Stimulated activated effector memory CD8-positive, alpha-beta T cell treated with anti-CD3 and anti-CD28 coated beads, Interleukin-12 subunit alpha, Interleukin-12 subunit beta, amount 100 ng/mL, for 72 hours (primary cell): ENCODE data around the gene ALKBH4.
A peak's percentile ranks its signal among the peaks of the same experiment; 100 is the strongest.

Source experiments
- ATAC-seq: fragments of 150-1000 bp; cut with Tn5 transposase; 2 replicates; pipeline ENCODE4 v1.10.0; 2021
- DNase-seq, 2 donors: peaks; one replicate each; pipeline ENCODE4 v3.0.0; 2021 to 2022; ENCODE audit warnings: low spot score in 2 of 2
- H3K27ac Mint-ChIP-seq: one replicate; pipeline ENCODE4 v1.8.0; 2022; ENCODE audit warnings: mild to moderate bottlenecking, mixed read lengths
- H3K36me3 Mint-ChIP-seq: one replicate; pipeline ENCODE4 v1.8.0; 2022; ENCODE audit warnings: mild to moderate bottlenecking, mixed read lengths
- H3K4me1 Mint-ChIP-seq: one replicate; pipeline ENCODE4 v1.8.0; 2022; ENCODE audit warnings: mixed read lengths
- H3K4me3 Mint-ChIP-seq: one replicate; pipeline ENCODE4 v1.8.0; 2022; ENCODE audit warnings: mild to moderate bottlenecking, mixed read lengths
- H3K9me3 Mint-ChIP-seq: one replicate; pipeline ENCODE4 v1.8.0; 2022; ENCODE audit warnings: mixed read lengths

The ALKBH4 gene

GRCh38 chr7:102427019-102427405, 37.7 kb downstream of the ALKBH4 start:
- DNase-seq (no peak), ATAC-seq (no peak)
- Mint-ChIP-seq H3K36me3 (peaks cover 65% of the 10 kb centered on the region), H3K4me1 (peaks cover 66% of the 10 kb centered on the region), H3K9me3 (no peaks in the 10 kb centered on the region), H3K4me3 (peak overlapping the region; percentile 87), H3K27ac (peak overlapping the region; percentile 100)

DNA sequence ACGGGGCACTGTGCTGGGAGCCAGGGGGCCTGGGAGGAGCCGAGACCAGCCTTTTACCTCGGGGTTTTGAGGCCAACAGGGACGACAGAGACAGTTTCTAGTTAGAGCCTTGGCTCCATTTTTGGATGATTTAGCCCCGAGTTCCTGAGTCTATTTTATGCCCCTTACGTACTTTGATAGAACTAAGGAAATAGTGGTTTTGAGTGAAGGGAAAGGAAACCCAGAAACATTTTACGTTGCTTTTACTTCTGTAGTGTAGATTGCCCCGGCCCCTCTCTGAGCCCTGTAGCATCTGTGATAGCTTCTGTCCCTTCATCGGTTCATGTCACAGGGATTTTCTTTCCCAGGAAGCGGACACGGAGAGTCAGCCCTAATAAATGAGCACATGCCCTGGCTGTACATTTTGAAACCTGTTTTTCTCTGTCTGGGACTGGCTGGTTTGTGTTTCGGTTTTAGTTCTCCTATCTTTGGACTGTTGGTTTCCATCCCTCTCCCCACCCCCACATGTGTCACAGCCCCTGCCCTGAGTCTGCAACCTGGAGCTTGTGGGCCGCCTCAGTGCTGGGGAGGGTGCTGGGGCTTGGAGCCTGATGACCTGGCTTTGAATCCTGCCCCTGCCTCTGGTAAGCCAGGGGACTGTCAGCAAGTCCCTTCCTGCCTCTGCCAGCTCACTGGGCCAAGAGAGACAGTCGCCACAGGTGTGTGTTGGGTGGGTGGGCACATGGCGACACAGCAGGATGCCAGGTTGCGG, 38.2 kb downstream of the ALKBH4 start:
- no peaks in the 10 kb centered on the region for H3K9me3 Mint-ChIP-seq
- DNase-seq (peak; percentile 37 to 82), ATAC-seq (peak; percentile 78)
- peak overlapping the region; percentile 87 for H3K4me3 Mint-ChIP-seq
- peaks cover 65% of the 10 kb centered on the region for H3K36me3 Mint-ChIP-seq
- H3K27ac Mint-ChIP-seq: peak overlapping the region; percentile 100
- H3K4me1 Mint-ChIP-seq: peaks cover 60% of the 10 kb centered on the region

- H3K4me1 Mint-ChIP-seq: peaks cover 60% of the 10 kb centered on the region
- peak overlapping the region; percentile 87 for H3K4me3 Mint-ChIP-seq
- peak overlapping the region; percentile 100 for H3K27ac Mint-ChIP-seq
- DNase-seq: peak; percentile 60 to 89
- H3K9me3 Mint-ChIP-seq: no peaks in the 10 kb centered on the region
- ATAC-seq: peak; percentile 92
- peaks cover 71% of the 10 kb centered on the region for H3K36me3 Mint-ChIP-seq
These were observed 38.9 kb downstream of the ALKBH4 start for GRCh38 chr7:102425639-102426267.

GRCh38 chr7:102424787-102425218, 39.9 kb downstream of the ALKBH4 start:
- Mint-ChIP-seq H3K27ac (peak overlapping the region; percentile 100), H3K36me3 (peaks cover 81% of the 10 kb centered on the region), H3K4me3 (peak overlapping the region; percentile 87), H3K9me3 (no peaks in the 10 kb centered on the region), H3K4me1 (peaks cover 59% of the 10 kb centered on the region)
- DNase-seq: no peak
- no peak for ATAC-seq

DNA sequence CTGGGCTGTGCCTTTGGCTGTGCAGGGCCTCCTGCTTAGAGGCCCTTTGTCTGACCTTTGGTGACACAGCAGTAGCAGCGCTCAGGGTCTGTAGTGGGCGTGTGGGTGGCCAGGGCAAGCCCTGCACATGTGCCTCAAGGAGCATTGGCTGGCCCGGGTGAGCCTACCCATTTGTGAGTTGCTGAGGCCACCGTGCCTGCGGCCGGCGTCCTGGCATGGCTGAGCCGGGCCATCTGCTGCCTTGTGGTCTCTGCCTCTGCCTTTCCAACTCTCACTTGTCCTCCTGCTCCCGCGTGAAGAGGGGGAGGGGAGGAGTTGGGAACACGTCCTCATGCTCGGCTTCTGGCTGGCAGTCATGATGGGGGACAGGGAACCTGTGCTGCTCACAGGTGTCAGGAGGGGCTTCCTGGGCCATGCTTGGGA, 40.5 kb downstream of the ALKBH4 start:
- no peak for ATAC-seq
- peaks cover 83% of the 10 kb centered on the region for H3K36me3 Mint-ChIP-seq
- no peak for DNase-seq
- H3K9me3 Mint-ChIP-seq: no peaks in the 10 kb centered on the region
- peak overlapping the region; percentile 100 for H3K27ac Mint-ChIP-seq
- H3K4me1 Mint-ChIP-seq: peaks cover 53% of the 10 kb centered on the region
- peak overlapping the region; percentile 87 for H3K4me3 Mint-ChIP-seq

GRCh38 chr7:102421706-102422240, 42.9 kb downstream of the ALKBH4 start:
- Mint-ChIP-seq H3K9me3 (no peaks in the 10 kb centered on the region), H3K36me3 (peaks cover 92% of the 10 kb centered on the region), H3K27ac (no peak overlapping the region)

DNA sequence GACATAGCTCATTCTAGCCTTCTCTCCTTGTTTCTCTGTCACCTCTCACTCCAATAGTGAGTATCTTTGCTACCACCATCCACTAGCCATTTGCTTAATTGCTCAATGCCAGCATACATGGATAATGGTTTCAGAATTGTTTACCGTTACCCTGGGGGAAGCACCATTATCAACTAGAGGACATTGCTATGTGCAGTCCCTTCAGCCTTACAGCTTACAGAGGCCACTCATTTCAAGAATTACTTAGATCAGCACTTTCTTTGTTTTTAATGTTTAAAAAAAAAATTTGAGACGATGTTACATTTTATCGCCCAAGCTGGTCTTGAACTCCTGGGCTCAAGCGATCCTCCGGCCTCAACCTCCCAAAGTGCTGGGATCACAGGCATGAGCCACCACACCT, 46.1 kb downstream of the ALKBH4 start:
- Mint-ChIP-seq H3K36me3 (peaks cover 86% of the 10 kb centered on the region), H3K27ac (peak overlapping the region; percentile 94), H3K4me3 (no peak overlapping the region), H3K9me3 (no peaks in the 10 kb centered on the region), H3K4me1 (peaks cover 50% of the 10 kb centered on the region)
- peak; percentile 3 for ATAC-seq
- no peak for DNase-seq

More at GRCh38 chr7:102421706-102422240, 42.9 kb downstream of the ALKBH4 start:
- Mint-ChIP-seq H3K4me3 (no peak overlapping the region), H3K4me1 (peaks cover 61% of the 10 kb centered on the region)
- ATAC-seq: no peak
- DNase-seq: no peak

DNA sequence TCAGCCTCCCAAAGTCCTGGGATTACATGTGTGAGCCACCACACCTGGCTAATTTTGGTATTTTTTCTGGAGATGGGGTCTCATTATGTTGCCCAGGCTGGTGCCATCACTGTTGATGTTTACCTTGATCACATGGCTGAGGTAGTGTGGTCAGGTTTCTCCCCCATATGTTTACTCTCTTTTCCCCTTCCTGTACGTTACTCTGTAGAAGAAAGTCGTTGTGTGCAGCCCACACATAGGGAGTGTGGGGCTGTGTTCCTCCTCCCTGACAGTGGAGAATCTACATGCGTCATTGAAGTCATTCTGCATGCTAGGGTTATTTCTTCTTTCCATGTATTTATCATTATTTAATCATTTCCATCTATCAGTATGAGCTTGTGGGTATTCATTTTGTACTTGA, 47.6 kb downstream of the ALKBH4 start:
- ATAC-seq (peak; percentile 48), DNase-seq (no peak)
- H3K4me3 Mint-ChIP-seq: peak overlapping the region; percentile 69
- H3K27ac Mint-ChIP-seq: peak overlapping the region; percentile 94
- H3K36me3 Mint-ChIP-seq: peaks cover 92% of the 10 kb centered on the region
- H3K4me1 Mint-ChIP-seq: peaks cover 50% of the 10 kb centered on the region
- H3K9me3 Mint-ChIP-seq: no peaks in the 10 kb centered on the region

DNA sequence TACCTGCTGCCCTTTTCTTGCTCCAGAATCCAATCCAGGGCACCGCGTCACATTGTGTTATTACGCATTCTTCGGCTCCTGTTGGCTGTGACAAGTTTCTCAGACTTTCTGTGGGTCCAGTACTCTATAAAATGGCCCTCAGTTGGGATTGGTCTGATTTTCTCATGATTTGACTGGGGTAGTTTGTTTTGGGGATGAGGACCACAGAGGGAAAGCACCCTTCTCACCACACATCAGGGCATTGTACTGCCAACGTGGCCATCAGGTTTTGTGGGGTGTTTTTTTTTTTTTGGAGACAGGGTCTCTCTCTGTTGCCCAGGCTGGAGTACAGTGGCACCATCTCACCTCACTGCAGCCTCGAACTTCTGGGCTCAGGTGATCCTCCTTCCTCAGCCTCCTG, 48.3 kb downstream of the ALKBH4 start:
- no peak for DNase-seq
- peak overlapping the region; percentile 69 for H3K4me3 Mint-ChIP-seq

DNA sequence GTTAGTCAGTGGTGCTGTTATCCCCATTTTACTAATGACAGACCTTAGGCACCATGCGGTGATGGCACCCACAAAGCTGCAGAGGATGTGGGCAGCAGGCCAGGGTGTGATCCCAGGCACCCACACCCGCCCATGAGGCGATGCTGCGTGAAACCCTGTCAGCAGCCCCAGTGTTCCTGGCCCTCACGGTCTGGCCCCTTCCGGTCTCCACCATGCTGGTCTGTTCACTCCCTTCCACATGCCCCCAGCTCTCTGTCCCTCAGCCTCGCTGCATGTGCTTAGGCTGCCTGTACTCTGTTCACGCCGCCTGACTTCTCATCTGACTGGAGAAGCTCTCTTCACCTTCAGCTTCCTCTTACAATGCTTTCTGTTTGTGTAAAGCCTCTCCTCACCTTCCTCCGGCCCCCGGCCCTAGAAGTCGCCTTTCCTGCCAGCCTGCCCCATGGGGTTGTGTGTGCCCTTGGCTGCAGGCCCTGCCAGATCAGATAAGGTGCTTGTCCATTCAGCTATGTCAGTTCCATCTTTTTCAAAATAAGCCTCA, 48.9 kb downstream of the ALKBH4 start:
- DNase-seq (peak; percentile 53 to 88), ATAC-seq (peak; percentile 95)
- Mint-ChIP-seq H3K4me3 (peak overlapping the region; percentile 69), H3K27ac (peak overlapping the region; percentile 94), H3K9me3 (no peaks in the 10 kb centered on the region), H3K36me3 (peaks cover 92% of the 10 kb centered on the region), H3K4me1 (peaks cover 45% of the 10 kb centered on the region)

More for the DNA sequence above, 48.3 kb downstream of the ALKBH4 start:
- Mint-ChIP-seq H3K9me3 (no peaks in the 10 kb centered on the region), H3K36me3 (peaks cover 92% of the 10 kb centered on the region), H3K4me1 (peaks cover 50% of the 10 kb centered on the region), H3K27ac (peak overlapping the region; percentile 94)
- ATAC-seq: no peak

- peaks cover 46% of the 10 kb centered on the region for H3K4me1 Mint-ChIP-seq
- peaks cover 3% of the 10 kb centered on the region for H3K9me3 Mint-ChIP-seq
- H3K27ac Mint-ChIP-seq: no peak overlapping the region
- no peak for ATAC-seq
- no peak for DNase-seq
- H3K4me3 Mint-ChIP-seq: no peak overlapping the region
- H3K36me3 Mint-ChIP-seq: peaks cover 92% of the 10 kb centered on the region
These were observed 51.1 kb downstream of the ALKBH4 start for GRCh38 chr7:102413611-102414010.

GRCh38 chr7:102413091-102413490, 51.6 kb downstream of the ALKBH4 start:
- peaks cover 46% of the 10 kb centered on the region for H3K4me1 Mint-ChIP-seq
- no peak overlapping the region for H3K27ac Mint-ChIP-seq
- H3K9me3 Mint-ChIP-seq: peaks cover 3% of the 10 kb centered on the region
- H3K4me3 Mint-ChIP-seq: no peak overlapping the region
- DNase-seq: no peak
- no peak for ATAC-seq
- peaks cover 92% of the 10 kb centered on the region for H3K36me3 Mint-ChIP-seq

GRCh38 chr7:102412548-102412947, 52.1 kb downstream of the ALKBH4 start:
- H3K9me3 Mint-ChIP-seq: peaks cover 3% of the 10 kb centered on the region
- ATAC-seq (no peak), DNase-seq (no peak)
- H3K36me3 Mint-ChIP-seq: peaks cover 92% of the 10 kb centered on the region
- peaks cover 45% of the 10 kb centered on the region for H3K4me1 Mint-ChIP-seq
- H3K4me3 Mint-ChIP-seq: no peak overlapping the region
- H3K27ac Mint-ChIP-seq: no peak overlapping the region

- Mint-ChIP-seq H3K36me3 (peaks cover 100% of the 10 kb centered on the region), H3K4me3 (no peak overlapping the region), H3K9me3 (peaks cover 3% of the 10 kb centered on the region), H3K4me1 (peaks cover 28% of the 10 kb centered on the region), H3K27ac (peak overlapping the region; percentile 64)
- ATAC-seq (no peak), DNase-seq (no peak)
These were observed 53.7 kb downstream of the ALKBH4 start for GRCh38 chr7:102410918-102411317.

- peaks cover 20% of the 10 kb centered on the region for H3K4me1 Mint-ChIP-seq
- H3K9me3 Mint-ChIP-seq: peaks cover 3% of the 10 kb centered on the region
- H3K27ac Mint-ChIP-seq: peak overlapping the region; percentile 64
- DNase-seq (no peak), ATAC-seq (no peak)
- H3K36me3 Mint-ChIP-seq: peaks cover 100% of the 10 kb centered on the region
- H3K4me3 Mint-ChIP-seq: no peak overlapping the region
These were observed 54.5 kb downstream of the ALKBH4 start for GRCh38 chr7:102410123-102410522.
